Right lobe of liver (tissue), 6 donors: ENCODE results near the gene PXYLP1. TPM values are rescaled to one million over a fixed set of nuclear protein-coding genes. Genes with fewer than 3 reads are reported as not detected.

Experiments
- ATAC-seq, 4 donors: fragments of 200-7000 bp; cut with Tn5 transposase; one replicate each; pipeline ENCODE4 v1.9.1; 2020; ENCODE audit warnings: mild to moderate bottlenecking in 4 of 4, moderate library complexity in 4 of 4
- DNase-seq, 3 donors: peaks; one replicate each; pipeline ENCODE4 v3.0.0-alpha.2; 2020
- H3K27ac ChIP-seq, 3 donors: fragments of 200-600 bp; one replicate each; pipeline ENCODE4 v1.8.0; 2022
- H3K27me3 ChIP-seq, 2 donors: fragments of 200-600 bp; one replicate each; pipeline ENCODE4 v1.8.0; 2022
- H3K36me3 ChIP-seq, 4 donors: fragments of 200-600 bp; sonication (generic) in 1 of 4; one replicate each; pipeline versions ENCODE4 v1.5.1 to v1.8.0; 2017 to 2022; ENCODE audit warnings: control low read depth in 1 of 4
- H3K4me1 ChIP-seq, 4 donors: fragments of 200-600 bp; sonication (generic) in 1 of 4; one replicate each; pipeline versions ENCODE4 v1.5.1 to v1.8.0; 2017 to 2022; ENCODE audit warnings: control low read depth in 1 of 4
- H3K4me3 ChIP-seq, 3 donors: fragments of 200-600 bp; one replicate each; pipeline ENCODE4 v1.8.0; 2022
- H3K9me3 ChIP-seq, 4 donors: fragments of 200-600 bp; sonication (generic) in 1 of 4; one replicate each; pipeline versions ENCODE4 v1.5.1 to v1.8.0; 2017 to 2022; ENCODE audit warnings: control low read depth in 1 of 4
- CTCF ChIP-seq, 4 donors: fragments of 200-600 bp in 3 of 4; fragments of 450-650 bp in 1 of 4; IDR thresholded peaks; one replicate each; pipeline versions ENCODE4 v1.5.1 to v1.8.0; 2016 to 2022; ENCODE audit warnings: antibody characterized with exemption in 4 of 4, mild to moderate bottlenecking in 2 of 4
- POLR2A ChIP-seq: fragments of 450-650 bp; IDR thresholded peaks from one replicate; pipeline ENCODE4 v1.6.1; 2017; ENCODE audit warnings: antibody characterized with exemption, mild to moderate bottlenecking
- WGBS: methylation state at CpG from one replicate; pipeline ENCODE4 v1.1.6; 2018; ENCODE audit warnings: low coverage, low lambda C conversion rate; ENCODE audit not compliant: insufficient coverage; ENCODE audit errors: missing lambda C conversion rate; 5-methylcytosine and 5-hydroxymethylcytosine counted together
- intact Hi-C, 2 donors: fragments of 100-400 bp; cut with DNase I; formaldehyde crosslinking; loops; one replicate each; pipeline versions ENCODE4 v1.11.2 to v1.14.1; 2022
- total RNA-seq, 6 experiments: library from RNA; depleted of rRNA in 2 of 6; stranded (reverse); fragments of >200 nt in 2 of 6; fragmentation: NEBNext Ultra II Directional in 3 of 6; extraction: Animal tissue kit (Norgen Biotek cat#: 25700) in 3 of 6; gene quantifications; one replicate each; pipeline versions ENCODE4 v1.1.0 to v1.2.4, GENCODE V29; 2016 to 2023
- donor health status: DM: no; HTN: yes; CAD: no.
- donor health status: DM: no; HTN: no; CAD: no.
- donor health status: DM: no; HTN: no; CAD: no.
- donor health status: DM: no; HTN: yes; CAD: no.
- donor health status: DM: no; HTN: yes; CAD: no.

Gene PXYLP1
- total RNA-seq, 6 experiments from 2014 or later: 2.0 to 4.7 (median 3.0) TPM

DNA sequence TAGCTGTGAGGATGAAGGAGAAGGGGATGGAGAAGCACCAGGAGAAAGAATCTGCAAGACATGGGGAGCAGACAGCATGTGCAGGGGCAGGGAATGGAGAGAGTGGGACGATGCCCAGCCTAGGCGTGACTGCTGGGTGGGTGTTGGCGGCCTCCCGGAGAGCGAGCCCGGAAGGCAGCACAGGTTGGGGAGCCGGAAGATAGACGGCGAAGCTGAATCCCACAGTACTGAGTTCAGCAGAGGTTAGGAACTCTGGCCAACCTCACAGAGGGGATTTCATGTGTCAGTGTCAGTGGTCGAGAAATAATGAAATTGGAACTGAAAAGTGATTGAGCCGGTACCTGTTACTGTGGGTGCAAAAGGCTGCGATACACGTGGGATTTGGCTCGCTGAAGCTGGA lies 55.2 kb downstream of the PXYLP1 start:
- Histone ChIP-seq H3K27me3 (no peaks in the 10 kb centered on the region), H3K9me3 (no peaks in the 10 kb centered on the region), H3K27ac (no peak overlapping the region), H3K36me3 (no peaks in the 10 kb centered on the region), H3K4me3 (no peak overlapping the region), H3K4me1 (no peaks in the 10 kb centered on the region)
- ATAC-seq (no peak), DNase-seq (no peak)
- no peak for TF ChIP-seq CTCF (IDR thresholded peaks at IDR 0.05)
- intact Hi-C loops: loop anchor here in 1 of 2 donors (10.0 kb wide), 1 partner anchor 52 kb away; the partner anchor contains the start of gene PXYLP1
- WGBS: 100% methylated on average over 2 of the region's 14 CpGs

GRCh38 chr3:141287326-141287725 lies 55.7 kb downstream of the PXYLP1 start:
- Histone ChIP-seq H3K36me3 (no peaks in the 10 kb centered on the region), H3K9me3 (no peaks in the 10 kb centered on the region), H3K4me1 (peaks cover 0 to 3% (median 0%) of the 10 kb centered on the region in 4 donors), H3K27ac (no peak overlapping the region), H3K4me3 (no peak overlapping the region), H3K27me3 (no peaks in the 10 kb centered on the region)
- DNase-seq: no peak
- WGBS: 86% methylated on average over 6 of the region's 9 CpGs
- intact Hi-C loops: loop anchor here in 1 of 2 donors (10.0 kb wide), 1 partner anchor 53 kb away; the partner anchor contains the start of gene PXYLP1
- TF ChIP-seq POLR2A: no peak
- TF ChIP-seq CTCF (IDR thresholded peaks at IDR 0.05): no peak
- no peak for ATAC-seq

- ATAC-seq (no peak), DNase-seq (no peak)
- Histone ChIP-seq H3K27ac (no peak overlapping the region), H3K36me3 (no peaks in the 10 kb centered on the region), H3K4me3 (no peak overlapping the region), H3K9me3 (no peaks in the 10 kb centered on the region), H3K4me1 (peaks cover 0 to 11% (median 2%) of the 10 kb centered on the region in 4 donors), H3K27me3 (no peaks in the 10 kb centered on the region)
- intact Hi-C loops: loop anchor here in 1 of 2 donors (10.0 kb wide), 1 partner anchor 54 kb away; the partner anchor contains the start of gene PXYLP1
- WGBS: 81% methylated on average over 7 of the region's 7 CpGs
- TF ChIP-seq CTCF (IDR thresholded peaks at IDR 0.05): no peak
- TF ChIP-seq POLR2A: no peak
These were observed 56.8 kb downstream of the PXYLP1 start for GRCh38 chr3:141288336-141288990.

- no peak overlapping the region for H3K4me3 ChIP-seq
- DNase-seq (no peak), ATAC-seq (no peak)
- no peak for TF ChIP-seq CTCF (IDR thresholded peaks at IDR 0.05)
- no peak for TF ChIP-seq POLR2A
- H3K27me3 ChIP-seq: no peaks in the 10 kb centered on the region
- intact Hi-C loops: loop anchor here in 1 of 2 donors (10.0 kb wide), 1 partner anchor 54 kb away; the partner anchor contains the start of gene PXYLP1
- 21% methylated on average over 2 of the region's 2 CpGs for WGBS
- H3K36me3 ChIP-seq: no peaks in the 10 kb centered on the region
- no peaks in the 10 kb centered on the region for H3K9me3 ChIP-seq
- H3K27ac ChIP-seq: no peak overlapping the region
- H3K4me1 ChIP-seq: peaks cover 0 to 14% (median 2%) of the 10 kb centered on the region in 4 donors
These were observed 57.7 kb downstream of the PXYLP1 start for GRCh38 chr3:141289228-141289772.
